ENCODE results near the gene GRIK3.

- TF ChIP-seq YY1 (IDR thresholded peaks at IDR 0.05; ENCODE audit: insufficient read depth, insufficient read length) (no peak), ZNF274 (IDR thresholded peaks at IDR 0.05; ENCODE audit: low read depth, low read length) (no peak)
Observed at GRCh38 chr1:36771240-36771639, 263.1 kb downstream of the GRIK3 start.

Data from NT2/D1 (cell line).